ENCODE results near the gene HAND1.

GRCh38 chr5:154519359-154519758, 41.3 kb upstream of the HAND1 start:
- TF ChIP-seq CTCF (IDR thresholded peaks at IDR 0.05) (no peak), POLR2A (IDR thresholded peaks at IDR 0.05) (no peak)
